Heart left ventricle (tissue), 16 donors: Measurements from ENCODE around the gene CILP2. TPM values are rescaled to one million over a fixed set of nuclear protein-coding genes. Genes with fewer than 3 reads are reported as not detected.

Experiments used
- ATAC-seq, 4 donors: fragments of 200-7000 bp; cut with Tn5 transposase; one replicate each; pipeline ENCODE4 v1.9.1; 2020 to 2022; ENCODE audit warnings: moderate library complexity in 4 of 4, mild to moderate bottlenecking in 3 of 4, moderate number of reproducible peaks in 1 of 4
- DNase-seq, 5 donors: peaks; one replicate each; pipeline ENCODE4 v3.0.0-alpha.2; 2020
- H3K27ac ChIP-seq, 12 donors: fragments of 200-600 bp; sonication (generic) in 4 of 12; one replicate each; pipeline versions ENCODE4 v1.5.0 to v1.8.0; 2016 to 2022; ENCODE audit warnings: mild to moderate bottlenecking in 2 of 12
- H3K27me3 ChIP-seq, 9 donors: fragments of 200-600 bp; sonication (generic) in 2 of 9; one replicate each; pipeline versions ENCODE4 v1.5.1 to v1.8.0; 2016 to 2022; ENCODE audit warnings: mild to moderate bottlenecking in 3 of 9
- H3K36me3 ChIP-seq, 9 donors: fragments of 200-600 bp; sonication (generic) in 2 of 9; one replicate each; pipeline versions ENCODE4 v1.5.0 to v1.8.0; 2018 to 2022; ENCODE audit warnings: mild to moderate bottlenecking in 2 of 9
- H3K4me1 ChIP-seq, 12 donors: fragments of 200-600 bp; sonication (generic) in 4 of 12; one replicate each; pipeline versions ENCODE4 v1.5.0 to v1.8.0; 2016 to 2022; ENCODE audit warnings: mild to moderate bottlenecking in 3 of 12
- H3K4me3 ChIP-seq, 12 donors: fragments of 200-600 bp; sonication (generic) in 4 of 12; one replicate each; pipeline versions ENCODE4 v1.5.0 to v1.8.0; 2017 to 2022; ENCODE audit warnings: mild to moderate bottlenecking in 9 of 12, moderate library complexity in 4 of 12
- H3K9me3 ChIP-seq, 12 donors: fragments of 200-600 bp; sonication (generic) in 4 of 12; one replicate each; pipeline versions ENCODE4 v1.5.0 to v1.8.0; 2016 to 2022; ENCODE audit warnings: mild to moderate bottlenecking in 1 of 12
- CTCF ChIP-seq, 12 donors: fragments of 200-600 bp; sonication (generic) in 4 of 12; IDR thresholded peaks; one replicate each; pipeline versions ENCODE4 v1.5.0 to v1.8.0; 2018 to 2022; ENCODE audit warnings: antibody characterized with exemption in 12 of 12, mild to moderate bottlenecking in 5 of 12
- POLR2A ChIP-seq, 2 donors: fragments of 450-650 bp; IDR thresholded peaks; one replicate each; pipeline ENCODE4 v1.6.1; 2017; ENCODE audit warnings: antibody characterized with exemption in 2 of 2, mild to moderate bottlenecking in 2 of 2, moderate library complexity in 2 of 2
- WGBS, 4 donors: extraction: QIAGEN DNeasy Blood & Tissue Kit in 2 of 4; methylation state at CpG; one replicate each; pipeline versions ENCODE4 v1.1.5 to v1.1.7; 2013 to 2018; 5-methylcytosine and 5-hydroxymethylcytosine counted together
- intact Hi-C, 10 donors: fragments of 100-400 bp; cut with DNase I; formaldehyde crosslinking; loops; one replicate each; pipeline versions ENCODE4 v1.11.1 to v1.14.2; 2022
- polyA plus RNA-seq, 2 donors: library from polyadenylated mRNA; stranded (reverse); fragments of 200-250 nt; gene quantifications; one replicate each; pipeline ENCODE4 v1.2.3, GENCODE V29; 2013
- total RNA-seq, 9 donors: library from RNA; depleted of rRNA in 2 of 9; stranded (reverse); fragments of >200 nt in 2 of 9; fragmentation: NEBNext Ultra II Directional in 3 of 9; extraction: Animal tissue kit (Norgen Biotek cat#: 25700) in 3 of 9; gene quantifications; one replicate each; pipeline versions ENCODE4 v1.1.0 to v1.2.4, GENCODE V29; 2016 to 2023
- donor health status: ischemic (EF 13 %, LVEDD 7.1; RV severe dilation, severe dysfunction).
- donor health status: healthy with polysubstance abuse.
- donor health status: DM: no; HTN: yes; CAD: no.
- donor health status: DM: no; HTN: no; CAD: no.
- donor health status: ischemic (EF 25% LVEDD 6.9; RV normal size, moderate dysfunction).
- donor health status: ischemic (EF 25% LVEDD 5.7; RV mildly dilated, moderate dysfunction).
- donor health status: healthy.
- donor health status: DM: yes; HTN: yes; CAD: no.
- donor health status: ischemic (EF 35%, LVEDD 5.7; RV mildly dilated, moderate dysfunction).
- donor health status: nonischemic (EF 11% LVEDD 7.7; RV severe dilation, severe dysfunction).
- donor health status: DM: yes; HTN: yes; CAD: no.
- donor health status: PGD.
- donor health status: ischemic (EF 29% LVEDD 5.4; RV normal size, mild dysfunction).
- donor health status: nonischemic (EF 23%, LVEDD 6.1; RV moderate dilation, normal function).

CILP2 gene
- total and polyA plus RNA-seq, 11 donors, result 0.07 to 0.61 (median 0.22) TPM; not detected in 2

DNA sequence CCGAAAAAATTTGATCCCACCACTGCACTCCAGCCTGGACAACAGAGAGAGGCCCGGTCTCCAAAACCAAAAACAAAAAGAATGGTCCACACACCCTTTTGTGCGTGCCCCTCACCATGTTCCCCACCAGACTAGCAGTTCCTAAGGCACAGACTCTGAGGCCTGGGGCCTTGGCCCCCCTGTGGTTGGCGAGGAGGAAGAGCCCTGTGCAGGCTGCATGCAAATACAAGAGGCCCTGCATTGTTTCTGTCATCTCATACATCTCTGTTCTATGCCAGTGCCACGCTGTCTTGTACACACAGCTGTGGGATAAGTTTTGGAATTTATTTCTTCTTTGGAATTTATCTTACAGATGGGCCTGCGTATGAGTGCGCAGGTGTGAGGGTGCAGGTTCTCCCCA lies 14.0 kb upstream of the CILP2 start:
- TF ChIP-seq POLR2A (IDR thresholded peaks at IDR 0.05) (no peak), CTCF (IDR thresholded peaks at IDR 0.05) (no peak)

GRCh38 chr19:19525611-19526380 lies 12.3 kb upstream of the CILP2 start:
- TF ChIP-seq POLR2A (IDR thresholded peaks at IDR 0.05), result no peak
- no peak for TF ChIP-seq CTCF (IDR thresholded peaks at IDR 0.05)
- peaks cover 0 to 53% (median 36%) of the 10 kb centered on the region in 9 donors for H3K36me3 ChIP-seq
- no peaks in the 10 kb centered on the region for H3K9me3 ChIP-seq
- no peak overlapping the region for H3K4me3 ChIP-seq
- ATAC-seq, result peak in 2 of 4 donors; percentile 1 to 2
- H3K4me1 ChIP-seq, result peaks cover 0 to 24% (median 3%) of the 10 kb centered on the region in 12 donors
- no peak overlapping the region for H3K27ac ChIP-seq
- 82 to 91% (median 86%) methylated on average over 20 to 23 of the region's 23 CpGs for WGBS, 4 donors
- H3K27me3 ChIP-seq, result no peaks in the 10 kb centered on the region
- no peak for DNase-seq
- intact Hi-C loops, result no loop called here

More for the DNA sequence above, 14.0 kb upstream of the CILP2 start:
- peaks cover 0 to 36% (median 6%) of the 10 kb centered on the region in 12 donors for H3K4me1 ChIP-seq
- WGBS, 4 donors, result 80 to 94% (median 90%) methylated on average over 7 of the region's 7 CpGs
- no peak for DNase-seq
- H3K27me3 ChIP-seq, result no peaks in the 10 kb centered on the region
- H3K4me3 ChIP-seq, result no peak overlapping the region
- intact Hi-C loops, result no loop called here
- ATAC-seq, result no peak
- H3K36me3 ChIP-seq, result peaks cover 0 to 70% (median 47%) of the 10 kb centered on the region in 9 donors
- H3K9me3 ChIP-seq, result no peaks in the 10 kb centered on the region
- no peak overlapping the region for H3K27ac ChIP-seq

DNA sequence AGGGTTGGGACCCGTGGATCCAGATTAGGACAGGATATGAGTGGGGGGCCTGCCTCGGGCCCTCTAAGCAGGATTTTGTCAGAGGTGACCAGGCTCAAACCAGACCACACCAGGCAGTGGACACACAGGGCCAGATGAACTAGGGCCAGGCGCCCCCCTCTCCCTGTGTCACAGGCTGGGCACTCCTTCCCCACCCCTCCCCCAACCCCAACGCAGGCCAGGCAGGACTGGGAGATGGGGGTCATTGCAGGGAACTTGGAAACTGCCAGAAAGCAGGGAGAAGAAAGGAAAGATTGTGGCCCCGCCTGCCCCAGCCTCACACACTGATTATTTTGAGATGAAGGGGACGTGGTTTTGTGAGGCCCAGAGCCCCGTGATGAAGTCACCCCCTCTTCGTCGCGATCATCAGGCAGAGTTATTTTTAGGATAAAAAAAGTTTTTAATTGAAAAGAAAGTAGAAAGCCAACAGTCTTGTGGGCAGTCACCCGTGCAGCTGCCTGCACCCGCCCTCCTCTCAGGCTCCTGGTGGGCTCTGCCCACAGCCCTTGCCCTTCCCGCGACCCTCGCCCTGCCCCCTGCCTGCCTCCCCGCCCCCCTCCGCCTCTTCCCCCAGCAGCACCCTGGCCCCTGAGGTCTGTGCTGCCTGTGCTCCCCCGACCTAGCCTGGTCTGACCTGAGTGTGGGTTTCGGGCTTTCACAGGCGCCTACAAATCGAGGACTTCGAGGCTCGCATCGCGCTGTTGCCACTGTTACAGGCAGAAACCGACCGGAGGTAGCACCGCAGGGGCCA lies 11.3 kb upstream of the CILP2 start:
- no peaks in the 10 kb centered on the region for H3K9me3 ChIP-seq
- H3K4me3 ChIP-seq, result no peak overlapping the region
- no peak for DNase-seq
- 74 to 82% (median 79%) methylated on average over 28 of the region's 28 CpGs for WGBS, 4 donors
- no peak overlapping the region for H3K27ac ChIP-seq
- ATAC-seq, result no peak
- H3K4me1 ChIP-seq, result peaks cover 0 to 24% (median 3%) of the 10 kb centered on the region in 12 donors
- H3K36me3 ChIP-seq, result peaks cover 0 to 49% (median 32%) of the 10 kb centered on the region in 9 donors
- TF ChIP-seq CTCF (IDR thresholded peaks at IDR 0.05), result no peak
- TF ChIP-seq POLR2A (IDR thresholded peaks at IDR 0.05), result no peak
- intact Hi-C loops, result no loop called here
- no peaks in the 10 kb centered on the region for H3K27me3 ChIP-seq

DNA sequence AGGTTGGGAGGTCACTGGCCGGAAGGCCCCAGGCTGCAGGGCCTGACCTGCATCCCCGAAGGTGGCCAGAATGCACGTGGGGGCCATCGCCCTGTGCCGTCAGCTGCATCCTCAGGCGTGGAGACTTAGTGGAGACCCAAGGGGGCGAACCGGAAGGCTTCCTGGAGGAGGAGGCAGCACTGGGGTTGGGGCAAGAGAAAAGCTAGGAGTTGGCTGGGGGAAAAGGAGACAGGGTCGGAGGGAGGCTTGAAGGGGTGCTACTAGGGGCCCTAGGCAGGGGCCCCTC lies 10.8 kb upstream of the CILP2 start:
- no peak overlapping the region for H3K27ac ChIP-seq
- TF ChIP-seq POLR2A (IDR thresholded peaks at IDR 0.05) (no peak), CTCF (IDR thresholded peaks at IDR 0.05) (no peak)
- H3K4me3 ChIP-seq, result no peak overlapping the region
- H3K36me3 ChIP-seq, result peaks cover 0 to 49% (median 32%) of the 10 kb centered on the region in 9 donors
- no peak for ATAC-seq
- H3K27me3 ChIP-seq, result no peaks in the 10 kb centered on the region
- DNase-seq, result no peak
- 91 to 97% (median 93%) methylated on average over 7 to 9 of the region's 9 CpGs for WGBS, 4 donors
- intact Hi-C loops, result no loop called here
- no peaks in the 10 kb centered on the region for H3K9me3 ChIP-seq
- peaks cover 0 to 29% (median 8%) of the 10 kb centered on the region in 12 donors for H3K4me1 ChIP-seq
